GM15510 (cell line): Measurements from ENCODE around the gene COL8A2.

Experiments
- POLR2A ChIP-seq: IDR thresholded peaks from 3 replicates; pipeline ENCODE4 v1.6.1; 2011; ENCODE audit warnings: borderline replicate concordance; ENCODE audit not compliant: insufficient read length; ENCODE audit errors: extremely low read depth

COL8A2 gene

GRCh38 chr1:36125129-36125991, at the start of gene COL8A2:
COL8A2 (minus strand) TSS chr1:36125222; CDS start chr1:36100242, 24,980 bp downstream.
- TF ChIP-seq POLR2A, result no peak

DNA sequence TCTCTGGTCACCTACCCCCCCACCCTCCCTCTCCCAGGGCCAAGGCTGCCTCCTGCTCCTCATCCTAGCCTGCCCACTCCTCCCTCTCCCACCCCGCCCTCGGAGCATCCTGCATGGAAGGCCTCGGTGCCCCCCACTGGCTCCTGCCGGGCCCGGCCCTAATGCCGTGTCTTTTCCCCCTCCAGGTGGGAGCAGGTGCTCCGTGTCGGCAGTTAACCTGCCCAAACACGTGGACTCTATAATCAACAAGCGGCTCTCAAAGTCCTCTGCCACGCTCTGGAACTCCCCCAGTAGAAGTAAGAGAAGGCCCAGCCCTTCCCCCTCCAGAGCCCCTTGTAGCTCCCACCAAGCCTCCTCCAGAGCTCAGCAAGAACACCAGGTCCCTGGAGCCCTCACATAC, 49.7 kb upstream of the COL8A2 start:
- TF ChIP-seq POLR2A, result no peak

GRCh38 chr1:36172983-36173382, 48.0 kb upstream of the COL8A2 start:
- TF ChIP-seq POLR2A, result no peak

- TF ChIP-seq POLR2A, result no peak
Observed at GRCh38 chr1:36172017-36172747, 47.2 kb upstream of the COL8A2 start.

DNA sequence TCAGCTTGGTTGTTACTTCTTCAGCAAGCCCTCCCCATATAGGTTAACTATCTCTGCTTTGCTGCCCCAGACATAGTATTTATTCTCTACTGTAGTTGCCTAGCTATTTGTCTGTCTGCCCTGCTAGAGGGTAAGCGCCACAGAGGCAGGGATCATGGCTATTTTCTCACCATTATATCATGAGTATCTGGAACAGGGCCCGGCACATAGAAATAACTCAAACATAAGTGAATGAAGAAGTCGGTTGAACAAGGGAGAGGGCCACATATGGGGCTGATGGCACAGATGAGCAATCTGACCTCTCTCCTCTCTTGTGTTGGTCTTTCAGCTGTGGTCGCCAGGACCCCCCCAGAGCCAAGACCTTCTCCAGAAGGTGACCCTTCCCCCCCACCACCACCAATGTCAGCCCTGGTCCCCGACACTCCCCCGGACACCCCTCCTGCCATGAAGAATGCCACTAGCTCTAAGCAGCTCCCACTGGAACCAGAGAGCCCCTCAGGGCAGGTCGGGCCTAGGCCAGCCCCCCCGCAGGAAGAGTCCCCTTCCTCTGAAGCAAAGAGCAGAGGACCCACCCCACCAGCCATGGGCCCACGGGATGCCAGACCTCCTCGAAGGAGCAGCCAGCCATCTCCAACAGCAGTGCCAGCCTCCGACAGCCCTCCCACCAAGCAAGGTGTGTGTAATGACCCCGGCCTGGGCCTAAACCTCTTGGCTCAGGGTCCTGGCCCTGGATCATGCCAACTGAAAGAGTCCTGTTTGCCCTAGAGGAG, 45.8 kb upstream of the COL8A2 start:
- no peak for TF ChIP-seq POLR2A

- TF ChIP-seq POLR2A, result no peak
Observed at GRCh38 chr1:36168514-36168913, 43.5 kb upstream of the COL8A2 start.

- no peak for TF ChIP-seq POLR2A
Observed at GRCh38 chr1:36166938-36167905, 42.2 kb upstream of the COL8A2 start.

GRCh38 chr1:36166136-36166535, 41.1 kb upstream of the COL8A2 start:
- no peak for TF ChIP-seq POLR2A

GRCh38 chr1:36165145-36165544, 40.1 kb upstream of the COL8A2 start:
- no peak for TF ChIP-seq POLR2A

GRCh38 chr1:36164361-36164760, 39.3 kb upstream of the COL8A2 start:
- no peak for TF ChIP-seq POLR2A

- TF ChIP-seq POLR2A, result no peak
Observed at GRCh38 chr1:36163426-36163825, 38.4 kb upstream of the COL8A2 start.

DNA sequence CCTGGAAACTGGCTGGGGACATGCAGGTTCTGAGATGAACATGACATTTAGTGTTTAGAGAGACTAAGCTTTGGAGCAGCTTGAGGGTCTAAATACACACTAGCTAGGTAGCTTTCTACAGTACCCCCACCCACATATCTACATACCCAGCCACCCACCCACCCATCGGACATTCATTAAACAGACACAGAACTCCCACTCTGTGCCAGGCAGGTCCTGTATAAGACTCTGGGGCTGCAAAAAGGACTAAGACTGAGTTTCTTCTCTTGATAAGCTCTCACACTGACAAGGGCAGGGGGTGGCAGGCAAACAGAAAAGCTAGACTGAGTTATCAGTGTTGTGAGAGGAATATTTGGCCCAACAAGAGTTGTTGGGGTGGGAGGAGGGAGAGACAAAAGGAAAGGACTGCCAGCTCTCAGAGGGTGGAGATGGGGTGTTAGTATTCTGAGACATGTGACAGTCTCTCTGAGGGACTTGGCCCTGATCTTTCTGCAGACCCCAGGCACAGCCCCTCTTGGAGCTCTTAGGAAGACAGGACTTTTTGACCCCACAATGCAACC, 37.7 kb upstream of the COL8A2 start:
- TF ChIP-seq POLR2A, result no peak

DNA sequence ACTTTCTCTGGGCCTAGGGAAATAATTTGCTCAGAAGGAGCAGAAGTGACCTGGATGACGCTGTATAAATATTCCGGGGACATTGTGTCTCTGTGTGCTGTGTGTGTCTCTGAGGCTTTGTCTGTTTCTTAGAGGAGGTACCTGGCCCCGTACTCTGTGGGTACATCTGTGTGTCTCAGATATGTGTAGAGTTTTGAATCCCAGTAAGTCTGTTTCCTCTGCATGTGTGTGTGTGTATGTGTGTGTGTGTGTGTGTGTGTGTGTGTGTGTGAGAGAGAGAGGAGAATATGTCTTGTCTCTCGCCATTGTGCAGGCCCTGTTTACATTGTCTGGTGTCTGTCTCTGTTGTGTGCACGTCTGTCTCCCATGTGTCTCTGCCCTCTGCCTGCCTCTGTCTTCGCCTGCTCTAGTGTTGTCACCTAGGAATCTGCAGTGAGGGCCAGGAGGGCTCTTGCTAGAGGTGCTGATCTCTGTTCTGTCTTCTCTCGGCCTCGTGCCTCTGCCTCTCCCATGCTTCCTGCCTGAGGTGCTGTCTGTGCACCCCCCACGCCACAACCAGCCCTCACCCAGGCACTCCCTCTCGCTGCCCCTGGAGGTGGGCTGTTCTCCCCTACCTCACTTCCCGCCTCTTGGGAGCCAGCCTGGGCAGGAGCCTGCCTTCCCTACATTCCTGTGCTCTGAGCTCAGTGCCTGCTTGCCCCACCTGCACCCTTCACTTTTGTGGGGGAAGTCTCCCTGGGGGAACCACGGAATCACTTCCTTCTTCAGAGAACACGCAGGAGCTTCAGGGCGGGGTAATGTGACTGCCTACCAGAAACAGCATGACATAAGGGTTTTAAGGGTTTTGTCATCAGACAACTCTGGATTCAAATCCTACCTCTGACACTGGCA, 36.9 kb upstream of the COL8A2 start:
- TF ChIP-seq POLR2A, result peak; percentile 11

DNA sequence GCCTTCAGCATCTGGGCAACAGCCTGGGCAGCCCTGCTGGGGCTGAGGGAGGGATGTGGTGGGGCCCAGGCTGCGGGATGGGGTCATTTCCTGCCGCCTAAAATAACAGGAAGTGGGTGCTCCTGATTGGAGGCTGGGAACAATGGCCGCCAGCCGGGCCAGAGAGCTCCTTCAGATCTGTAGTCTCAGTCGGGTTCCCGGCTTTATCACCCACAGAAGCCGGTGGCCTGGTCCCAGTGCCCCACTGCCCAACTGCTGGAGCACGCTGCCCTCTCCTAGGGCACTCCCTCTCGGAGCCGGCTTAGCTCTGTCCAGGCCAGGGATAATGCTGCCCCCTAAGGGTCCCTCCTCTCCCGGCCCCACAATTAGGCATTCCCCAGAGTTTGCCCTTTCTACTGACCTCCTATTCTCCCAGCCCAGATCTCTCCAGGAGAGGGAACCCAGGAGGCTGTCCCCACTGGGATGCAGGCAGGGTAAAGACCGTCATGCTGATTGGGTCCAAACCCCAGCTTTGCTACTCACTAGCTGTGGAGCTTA, 36.0 kb upstream of the COL8A2 start:
- peak; percentile 65 for TF ChIP-seq POLR2A
